NT2/D1 (cell line): Measurements from ENCODE around the gene RPS14.

Experiments used
- SUZ12 ChIP-seq: IDR thresholded peaks from 2 replicates; pipeline ENCODE4 v1.6.1; 2011; ENCODE audit not compliant: insufficient read length, insufficient read depth; ENCODE audit errors: extremely low read depth
- YY1 ChIP-seq: IDR thresholded peaks from 2 replicates; pipeline ENCODE4 v1.6.1; 2011; ENCODE audit not compliant: insufficient read length, insufficient read depth

GRCh38 chr5:150422758-150423157, 26.8 kb downstream of the RPS14 start:
- TF ChIP-seq SUZ12 (no peak), YY1 (no peak)
